ENCODE data around the gene CCDC33.

The CCDC33 gene

DNA sequence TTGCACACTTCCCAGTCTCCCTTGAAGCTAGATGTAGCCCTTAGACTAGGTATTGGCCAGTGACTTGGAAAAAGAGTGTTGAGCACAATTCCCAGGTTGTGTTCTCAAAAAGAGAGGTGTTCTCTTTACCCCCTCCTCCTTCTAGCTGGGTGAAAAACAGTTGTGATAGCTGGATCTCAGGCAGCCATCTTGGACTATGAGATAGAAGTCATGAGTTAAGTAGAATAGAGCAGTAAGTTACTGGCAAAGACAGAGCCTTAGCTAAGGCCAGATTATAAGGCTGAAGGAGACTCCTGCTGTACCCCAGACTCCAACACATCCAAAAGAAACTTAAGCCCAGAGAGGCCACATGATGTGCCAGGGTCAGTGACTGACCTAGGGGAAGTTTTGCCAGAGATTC is 25.4 kb upstream of the CCDC33 start:
- DNase-seq (ENCODE audit: low read depth): no peak
- no peak overlapping the region for H3K4me3 ChIP-seq (ENCODE audit: low read depth, low read length)
- in situ Hi-C loops (cut with HindIII; ENCODE audit: low sequenced_read_pairs): no loop called here
- TF ChIP-seq, protein P1, sequence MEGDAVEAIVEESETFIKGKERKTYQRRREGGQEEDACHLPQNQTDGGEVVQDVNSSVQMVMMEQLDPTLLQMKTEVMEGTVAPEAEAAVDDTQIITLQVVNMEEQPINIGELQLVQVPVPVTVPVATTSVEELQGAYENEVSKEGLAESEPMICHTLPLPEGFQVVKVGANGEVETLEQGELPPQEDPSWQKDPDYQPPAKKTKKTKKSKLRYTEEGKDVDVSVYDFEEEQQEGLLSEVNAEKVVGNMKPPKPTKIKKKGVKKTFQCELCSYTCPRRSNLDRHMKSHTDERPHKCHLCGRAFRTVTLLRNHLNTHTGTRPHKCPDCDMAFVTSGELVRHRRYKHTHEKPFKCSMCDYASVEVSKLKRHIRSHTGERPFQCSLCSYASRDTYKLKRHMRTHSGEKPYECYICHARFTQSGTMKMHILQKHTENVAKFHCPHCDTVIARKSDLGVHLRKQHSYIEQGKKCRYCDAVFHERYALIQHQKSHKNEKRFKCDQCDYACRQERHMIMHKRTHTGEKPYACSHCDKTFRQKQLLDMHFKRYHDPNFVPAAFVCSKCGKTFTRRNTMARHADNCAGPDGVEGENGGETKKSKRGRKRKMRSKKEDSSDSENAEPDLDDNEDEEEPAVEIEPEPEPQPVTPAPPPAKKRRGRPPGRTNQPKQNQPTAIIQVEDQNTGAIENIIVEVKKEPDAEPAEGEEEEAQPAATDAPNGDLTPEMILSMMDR (IDR thresholded peaks at IDR 0.05; ENCODE audit: low read depth, low read length, missing control alignments): no peak

DNA sequence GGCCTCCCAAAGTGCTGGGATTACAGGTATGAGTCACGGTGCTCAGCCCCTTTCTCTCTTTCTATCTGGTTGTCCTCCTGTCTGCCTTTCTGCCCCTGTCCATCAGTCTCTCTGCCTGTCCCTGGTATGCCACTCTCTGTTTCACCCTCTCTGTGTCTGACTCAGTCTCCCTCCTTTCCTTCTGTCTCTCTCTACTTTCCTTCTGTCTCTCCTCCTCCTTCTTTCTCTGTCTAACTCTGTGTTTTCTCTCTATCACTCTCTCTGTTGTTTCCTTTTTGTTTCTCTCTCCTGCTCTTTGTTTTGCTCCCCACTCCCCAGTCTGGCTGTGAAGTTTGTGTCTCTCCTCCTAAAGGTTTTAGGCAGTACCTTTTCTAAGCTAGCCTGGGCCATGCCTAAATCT is 24.5 kb upstream of the CCDC33 start:
- no peak for DNase-seq (ENCODE audit: low read depth)
- in situ Hi-C loops (cut with HindIII; ENCODE audit: low sequenced_read_pairs): no loop called here
- TF ChIP-seq, protein P1 (IDR thresholded peaks at IDR 0.05; ENCODE audit: low read depth, low read length, missing control alignments): no peak
- no peak overlapping the region for H3K4me3 ChIP-seq (ENCODE audit: low read depth, low read length)

DNA sequence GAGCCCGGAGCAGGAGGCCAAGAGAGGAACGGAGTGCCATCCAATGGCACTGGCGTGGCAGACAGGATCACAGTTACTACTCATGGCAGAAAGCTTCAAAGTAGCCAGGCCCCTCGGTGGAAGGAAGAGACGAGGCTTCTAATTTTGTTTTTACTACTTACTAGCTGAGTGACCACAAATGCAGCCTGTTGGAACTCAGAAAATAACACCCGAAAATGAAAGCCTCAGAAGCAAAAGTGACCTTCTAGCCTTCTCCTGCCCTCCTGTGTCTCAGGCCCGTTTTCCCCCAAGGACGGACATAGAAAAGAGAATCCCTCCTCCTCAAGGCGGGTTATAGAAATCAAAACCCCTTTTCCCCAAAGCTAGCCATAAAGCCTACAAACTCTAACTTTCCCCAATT is 23.6 kb upstream of the CCDC33 start:
- TF ChIP-seq, protein P1 (IDR thresholded peaks at IDR 0.05; ENCODE audit: low read depth, low read length, missing control alignments): no peak
- in situ Hi-C loops (cut with HindIII; ENCODE audit: low sequenced_read_pairs): no loop called here
- DNase-seq (ENCODE audit: low read depth): no peak
- H3K4me3 ChIP-seq (ENCODE audit: low read depth, low read length): no peak overlapping the region

DNA sequence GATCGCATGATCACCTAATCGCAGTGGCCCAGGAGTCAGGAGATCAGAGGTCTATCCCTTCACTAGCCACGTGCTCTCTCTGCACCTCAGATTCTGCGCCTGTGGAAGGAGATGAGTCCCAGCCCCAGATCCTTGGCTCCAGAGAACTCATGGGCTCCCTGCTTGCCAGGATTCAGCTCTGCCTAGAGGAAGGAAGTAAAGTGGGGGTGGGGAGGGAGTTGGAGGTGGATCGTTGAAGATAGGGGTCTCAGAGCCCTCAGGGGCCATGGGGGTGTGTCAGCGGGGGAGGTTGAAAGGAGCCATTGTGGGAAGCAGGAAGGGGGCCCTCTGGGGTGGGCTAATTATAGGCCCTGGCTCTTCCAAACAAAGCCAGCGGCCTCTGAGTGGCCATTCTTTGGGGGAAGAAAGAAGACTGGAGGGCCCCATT is 22.3 kb upstream of the CCDC33 start:
- TF ChIP-seq, protein P1 (IDR thresholded peaks at IDR 0.05; ENCODE audit: low read depth, low read length, missing control alignments): no peak
- in situ Hi-C loops (cut with HindIII; ENCODE audit: low sequenced_read_pairs): no loop called here
- no peak overlapping the region for H3K4me3 ChIP-seq (ENCODE audit: low read depth, low read length)
- no peak for DNase-seq (ENCODE audit: low read depth)

DNA sequence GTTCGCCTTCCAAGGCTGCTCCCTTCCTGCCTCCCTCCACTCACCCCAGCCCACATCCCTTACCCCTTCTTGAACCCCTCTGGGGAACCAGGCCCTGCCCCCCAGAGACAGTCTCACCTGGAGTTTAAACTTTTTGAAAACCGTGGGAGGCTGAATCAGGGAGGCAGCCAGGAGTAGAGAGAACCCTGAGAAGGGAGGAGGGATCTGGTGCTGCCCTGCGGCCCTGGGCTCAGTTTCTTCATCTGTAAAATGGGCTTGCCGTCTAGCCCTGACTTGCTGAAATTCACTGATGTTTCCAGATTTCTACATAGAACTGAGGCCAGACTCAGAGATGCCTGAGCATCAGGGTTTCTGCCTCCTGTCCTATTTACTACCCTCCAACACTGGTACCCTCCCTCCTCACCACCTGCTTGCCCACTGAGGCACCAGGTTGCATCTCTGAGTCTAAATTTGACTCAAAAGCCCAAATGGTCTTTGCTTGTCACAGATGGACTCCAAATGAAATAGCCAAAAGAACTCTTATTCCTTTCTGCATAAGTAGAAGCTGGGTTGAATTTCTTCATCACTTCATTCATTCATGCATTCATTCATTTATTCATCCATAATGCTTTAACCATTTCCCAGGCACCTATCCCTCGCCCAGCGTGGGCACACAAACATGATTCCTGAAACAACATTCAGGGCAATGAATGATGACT is 21.7 kb upstream of the CCDC33 start:
- no peak overlapping the region for H3K4me3 ChIP-seq (ENCODE audit: low read depth, low read length)
- TF ChIP-seq, protein P1 (IDR thresholded peaks at IDR 0.05; ENCODE audit: low read depth, low read length, missing control alignments): no peak
- DNase-seq (ENCODE audit: low read depth): no peak
- in situ Hi-C loops (cut with HindIII; ENCODE audit: low sequenced_read_pairs): no loop called here

DNA sequence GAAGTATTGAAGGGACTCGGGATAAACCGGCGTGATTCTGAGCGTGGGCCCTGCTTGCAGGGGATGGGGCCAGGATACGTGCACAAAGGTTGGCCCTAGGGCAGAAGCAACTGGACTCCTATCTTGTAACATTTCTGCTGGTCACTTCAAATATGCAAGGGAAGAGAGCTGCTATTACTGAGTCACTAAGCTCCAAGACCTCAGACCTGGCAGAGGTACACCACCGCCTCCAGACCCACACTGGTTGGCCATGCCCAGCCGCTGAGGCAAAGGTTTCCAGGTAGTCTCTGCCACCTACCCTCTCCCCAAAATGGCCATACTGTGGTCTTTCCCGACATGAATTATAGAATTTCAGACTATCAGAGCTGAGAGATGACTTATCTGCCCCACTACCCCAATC is 20.2 kb upstream of the CCDC33 start:
- TF ChIP-seq, protein P1 (IDR thresholded peaks at IDR 0.05; ENCODE audit: low read depth, low read length, missing control alignments): no peak
- in situ Hi-C loops (cut with HindIII; ENCODE audit: low sequenced_read_pairs): no loop called here

More for the DNA sequence above, 20.2 kb upstream of the CCDC33 start:
- no peak overlapping the region for H3K4me3 ChIP-seq (ENCODE audit: low read depth, low read length)
- DNase-seq (ENCODE audit: low read depth): no peak

All from astrocyte of the cerebellum (primary cell).